GM12865 (cell line): ENCODE measurements around the gene TF.
A peak's percentile ranks its signal among the peaks of the same experiment; 100 is the strongest.

ENCODE experiments used
- DNase-seq: peaks from one replicate; pipeline ENCODE4 v3.0.0; 2010; ENCODE audit warnings: low read depth
- H3K4me3 ChIP-seq: 2 replicates; pipeline ENCODE4 v1.5.1; 2011; ENCODE audit warnings: mild to moderate bottlenecking, low read depth, low read length, control low read depth
- CTCF ChIP-seq: IDR thresholded peaks from 2 replicates; pipeline ENCODE4 v1.5.1; 2011; ENCODE audit warnings: low read length, control low read depth, low read depth, inconsistent platforms; ENCODE audit not compliant: insufficient read depth; ENCODE audit errors: missing control alignments

The TF gene

GRCh38 chr3:133831966-133832801, 86.0 kb downstream of the TF start:
- no peak overlapping the region for H3K4me3 ChIP-seq
- peak; percentile 24 for TF ChIP-seq CTCF
- DNase-seq: peak; percentile 22

DNA sequence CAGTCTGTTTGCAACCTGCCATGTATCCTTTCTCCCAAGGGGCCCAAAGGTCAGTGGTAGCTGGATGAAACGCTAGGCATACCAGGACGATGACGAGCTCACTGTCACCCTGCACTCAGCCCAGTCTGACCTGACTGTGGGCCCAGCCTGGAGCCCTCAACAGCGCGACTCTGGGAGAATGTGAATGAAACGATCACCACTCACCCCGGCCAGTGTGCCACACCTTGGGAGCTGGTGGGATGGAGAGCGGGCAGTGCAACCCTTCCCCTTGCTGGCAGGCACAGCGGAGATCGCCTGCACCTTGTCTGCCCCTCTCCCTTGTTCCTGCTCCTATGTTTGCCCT, 86.6 kb downstream of the TF start:
- no peak for DNase-seq
- no peak overlapping the region for H3K4me3 ChIP-seq
- TF ChIP-seq CTCF: no peak

DNA sequence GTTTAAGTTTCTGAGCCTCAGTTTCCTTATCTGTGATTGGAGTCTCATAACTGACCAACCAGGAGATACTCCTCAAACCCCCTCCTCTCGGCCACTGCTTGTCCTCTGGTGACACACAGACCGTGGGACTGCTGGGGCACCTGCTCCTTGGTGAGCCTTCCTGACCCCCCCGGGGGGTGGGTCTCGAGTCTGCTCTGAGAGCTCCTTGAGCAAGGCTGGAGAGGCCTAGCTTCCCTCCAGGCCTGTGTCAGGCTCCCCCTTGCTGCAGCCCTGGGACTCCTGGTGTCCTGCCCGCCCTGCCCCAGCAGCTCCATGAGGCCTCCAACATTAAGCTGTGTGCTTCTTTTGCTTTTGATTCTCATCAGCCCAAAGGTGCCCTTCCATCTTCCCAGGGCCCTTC, 87.1 kb downstream of the TF start:
- no peak overlapping the region for H3K4me3 ChIP-seq
- TF ChIP-seq CTCF: no peak
- no peak for DNase-seq

DNA sequence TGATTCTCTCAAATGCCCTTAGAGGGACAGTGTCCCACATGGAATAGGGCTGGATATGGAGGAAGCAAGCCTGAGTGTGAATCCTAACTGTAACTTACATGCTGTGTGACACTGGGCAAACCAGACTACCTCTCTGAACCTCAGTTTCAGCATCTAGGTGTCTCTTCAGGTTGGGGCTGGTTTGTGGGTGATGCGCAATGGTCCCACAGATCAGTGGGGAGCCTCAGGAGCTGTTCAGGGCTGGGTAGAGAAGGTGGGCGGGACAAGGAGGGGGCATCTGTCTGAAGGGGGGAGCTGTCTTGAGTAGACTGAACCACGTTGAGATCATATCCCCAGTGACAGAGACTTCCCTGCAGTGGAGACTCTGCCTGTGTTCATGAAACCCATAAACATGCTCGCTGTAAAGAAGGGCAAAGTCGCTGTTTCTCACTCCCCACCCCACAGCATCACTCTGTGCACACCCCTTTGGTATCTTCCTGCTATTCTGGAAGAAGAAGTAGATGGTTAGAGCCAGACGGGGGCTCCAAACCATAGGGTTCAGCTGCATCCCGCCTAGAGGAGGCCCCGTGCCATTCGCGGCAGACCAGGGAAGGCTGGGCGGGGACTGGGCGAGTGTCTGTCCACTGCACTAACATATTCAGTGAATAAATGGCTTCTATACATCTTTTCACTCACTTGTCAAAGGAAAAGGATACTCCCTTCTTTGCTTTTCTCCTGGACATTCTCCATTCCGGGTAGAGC, 87.9 kb downstream of the TF start:
- TF ChIP-seq CTCF: no peak
- no peak overlapping the region for H3K4me3 ChIP-seq
- DNase-seq: no peak

DNA sequence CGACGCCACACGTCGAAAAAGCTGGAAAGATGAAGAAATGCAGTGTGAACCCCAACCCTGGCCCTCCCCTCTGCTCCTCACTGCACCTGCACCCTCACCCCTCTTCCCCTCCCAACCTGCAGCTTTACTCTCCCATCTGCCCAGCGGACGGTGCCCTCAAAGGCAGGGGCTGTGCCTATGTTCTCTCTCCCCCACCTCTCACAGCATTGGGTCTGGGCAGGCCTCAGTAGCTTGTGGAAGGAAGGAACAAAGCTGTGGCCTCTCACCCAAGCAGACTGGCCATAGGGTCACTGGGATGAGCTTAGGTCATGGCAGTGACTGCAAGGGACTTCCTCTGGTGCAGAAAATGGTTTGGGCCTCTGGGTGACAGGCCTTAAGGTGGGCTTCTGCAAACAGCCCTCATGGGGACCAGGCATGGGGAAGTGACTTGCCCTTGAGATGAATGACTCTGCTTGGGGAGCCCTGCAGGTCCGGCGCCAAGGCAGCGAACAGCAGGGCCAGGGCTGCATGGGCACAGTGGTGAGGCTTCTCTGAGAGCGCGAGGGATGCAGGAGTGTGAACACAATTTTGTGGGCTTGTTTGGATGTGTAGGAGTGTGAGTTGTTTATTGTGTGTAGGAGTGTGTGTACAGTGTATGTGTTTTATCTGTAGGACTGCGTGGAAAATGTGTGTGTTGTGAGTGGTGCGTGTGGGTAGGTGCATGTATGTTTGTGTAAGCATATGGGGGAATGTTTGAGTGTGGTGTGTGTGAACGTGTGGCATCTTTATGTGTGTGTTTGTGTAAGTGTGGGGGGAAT, 88.6 kb downstream of the TF start:
- no peak overlapping the region for H3K4me3 ChIP-seq
- DNase-seq: no peak

GRCh38 chr3:133835418-133835743, 89.2 kb downstream of the TF start:
- no peak for DNase-seq
- TF ChIP-seq CTCF: no peak
- no peak overlapping the region for H3K4me3 ChIP-seq

More for the DNA sequence above, 88.6 kb downstream of the TF start:
- no peak for TF ChIP-seq CTCF
